MV-4-11 (cell line): Measurements from ENCODE around the gene TIMP1.

Experiments
- DNase-seq: peaks from one replicate; lab custom pipeline; 2025; lab: John Stamatoyannopoulos, UW

TIMP1 gene

GRCh38 chrX:47581731-47582647 is at the start of gene TIMP1:
TIMP1 (plus strand) TSS chrX:47582436; CDS start chrX:47583416, 980 bp downstream.
- DNase-seq: peak; percentile 89

DNA sequence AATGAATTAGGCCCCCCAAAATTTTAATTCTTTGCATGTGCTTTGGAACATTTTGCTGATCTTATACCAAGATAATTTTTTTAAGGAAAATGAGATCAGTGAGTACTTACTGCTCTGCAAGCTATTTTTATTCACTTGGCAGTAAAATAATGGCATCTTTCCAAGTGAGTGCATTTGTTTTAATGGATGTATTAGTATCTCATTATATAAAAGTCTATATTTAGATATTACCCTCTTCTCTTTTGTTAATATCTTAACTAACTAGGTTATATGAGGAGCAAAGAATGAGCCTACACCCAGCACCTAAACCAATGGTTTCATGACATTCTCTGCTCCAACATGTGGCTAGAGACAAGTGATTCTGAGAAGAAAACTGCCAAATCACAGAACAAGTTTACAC is 42.4 kb upstream of the TIMP1 start:
- no peak for DNase-seq

GRCh38 chrX:47540754-47541538 is 41.3 kb upstream of the TIMP1 start:
- peak; percentile 75 for DNase-seq

DNA sequence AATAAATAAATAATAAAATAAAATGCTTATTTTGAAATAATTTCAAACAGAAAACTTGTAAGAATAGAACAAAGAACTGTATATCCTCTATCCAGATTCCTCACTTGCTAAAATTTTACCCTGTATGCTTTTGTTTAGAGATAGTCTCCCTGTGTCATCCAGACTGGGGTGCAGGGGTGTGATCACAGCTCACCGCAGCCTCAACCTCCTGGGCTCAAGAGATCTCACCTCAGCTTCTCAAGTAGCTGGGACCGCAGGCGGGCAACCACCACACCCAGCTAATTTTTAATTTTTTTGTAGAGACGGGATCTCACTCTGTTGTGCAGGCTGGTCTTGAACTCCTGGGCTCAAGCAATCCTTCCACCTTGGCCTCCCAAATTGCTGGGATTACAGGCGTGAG is 38.7 kb upstream of the TIMP1 start:
- no peak for DNase-seq

DNA sequence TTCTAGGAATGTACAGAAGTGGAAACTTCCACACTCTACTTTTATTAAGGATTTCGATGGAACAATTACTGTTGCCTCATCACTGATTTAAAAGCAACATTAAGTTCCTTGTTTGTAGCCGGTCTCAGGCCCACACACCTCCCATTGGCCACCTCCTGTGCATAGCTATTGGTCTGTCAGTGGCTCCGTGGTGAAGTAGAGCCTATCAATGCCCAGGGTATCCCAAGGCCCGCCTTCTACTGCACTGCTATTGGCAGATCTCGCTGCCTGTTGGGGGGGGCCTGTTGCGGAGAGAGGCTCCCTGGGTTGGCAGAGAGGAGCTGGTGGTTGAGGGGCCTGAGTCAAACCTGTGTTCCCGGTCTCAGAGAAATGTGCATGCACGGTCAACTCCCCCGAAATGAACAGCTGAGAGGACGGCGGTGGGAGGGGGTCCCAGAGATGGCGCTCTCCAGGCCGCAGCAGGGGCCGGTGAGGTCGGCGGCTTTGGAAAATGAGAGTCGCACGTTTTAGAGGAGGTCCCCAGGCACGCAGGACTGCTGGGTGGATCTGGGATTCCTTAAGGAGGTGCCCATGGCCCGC is 26.1 kb upstream of the TIMP1 start:
- peak; percentile 93 for DNase-seq

GRCh38 chrX:47558436-47558835 is 23.8 kb upstream of the TIMP1 start:
- DNase-seq: no peak

GRCh38 chrX:47560179-47560933 is 21.9 kb upstream of the TIMP1 start:
- DNase-seq: no peak

- peak; percentile 97 for DNase-seq
These were observed 21.1 kb upstream of the TIMP1 start, which contains the start of gene ARAF for GRCh38 chrX:47560934-47561658. ARAF (plus strand) TSS chrX:47561205; CDS start chrX:47562968, 1,763 bp downstream.

DNA sequence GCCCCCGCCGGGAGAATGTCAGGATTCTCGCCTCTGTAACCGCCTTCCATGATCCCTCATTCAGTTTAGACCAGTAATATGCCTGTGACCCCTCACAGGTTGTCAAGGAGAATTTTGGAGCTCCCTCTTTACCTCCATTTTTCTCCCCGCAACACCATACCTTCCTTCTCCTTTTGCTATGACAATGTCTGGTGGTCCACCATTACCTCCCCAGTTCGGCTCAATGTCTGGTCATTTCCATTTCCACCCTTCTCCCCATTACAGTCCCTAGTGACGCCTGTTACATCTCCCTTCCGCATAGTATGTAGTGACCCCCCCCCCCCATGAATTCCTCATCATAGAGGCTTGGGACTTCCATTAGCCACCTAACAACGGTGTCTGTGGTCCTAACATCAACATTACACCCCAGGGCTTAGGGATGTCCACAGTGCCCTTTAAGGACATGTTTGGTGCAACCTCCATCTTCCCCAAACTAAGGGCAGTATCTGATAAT is 20.5 kb upstream of the TIMP1 start:
- no peak for DNase-seq

DNA sequence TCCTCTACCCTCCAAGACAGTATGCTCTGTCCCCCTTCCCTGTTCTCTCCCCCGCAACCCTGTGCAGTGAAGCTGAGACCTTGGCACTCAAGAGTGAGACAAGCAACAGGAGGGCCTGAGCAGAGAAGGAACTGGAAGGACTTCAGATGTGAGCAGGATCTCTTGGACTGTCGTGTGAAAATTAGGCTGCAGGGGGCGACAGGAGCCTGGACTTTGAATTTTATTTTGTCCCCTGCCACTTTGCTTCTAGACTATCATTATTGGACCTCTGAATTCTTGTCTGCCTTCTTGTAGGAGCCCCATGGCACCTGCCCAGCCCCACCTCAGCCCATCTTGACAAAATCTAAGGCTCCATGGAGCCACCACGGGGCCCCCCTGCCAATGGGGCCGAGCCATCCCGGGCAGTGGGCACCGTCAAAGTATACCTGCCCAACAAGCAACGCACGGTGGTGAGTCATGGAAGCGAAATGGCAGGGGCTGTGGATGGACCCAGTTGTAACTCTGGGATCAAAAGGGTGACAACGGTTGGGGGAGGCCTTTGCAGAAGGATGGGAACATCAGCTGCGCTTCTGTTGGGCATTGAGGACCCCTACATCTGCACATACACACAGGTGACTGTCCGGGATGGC is 19.5 kb upstream of the TIMP1 start:
- DNase-seq: peak; percentile 40

GRCh38 chrX:47563801-47564315 is 18.4 kb upstream of the TIMP1 start:
- DNase-seq: no peak

- DNase-seq: no peak
These were observed 17.7 kb upstream of the TIMP1 start for GRCh38 chrX:47564438-47565085.

GRCh38 chrX:47566841-47567240 is 15.4 kb upstream of the TIMP1 start:
- DNase-seq: no peak

GRCh38 chrX:47568656-47569295 is 13.5 kb upstream of the TIMP1 start:
- no peak for DNase-seq

GRCh38 chrX:47570794-47571193 is 11.4 kb upstream of the TIMP1 start:
- no peak for DNase-seq

DNA sequence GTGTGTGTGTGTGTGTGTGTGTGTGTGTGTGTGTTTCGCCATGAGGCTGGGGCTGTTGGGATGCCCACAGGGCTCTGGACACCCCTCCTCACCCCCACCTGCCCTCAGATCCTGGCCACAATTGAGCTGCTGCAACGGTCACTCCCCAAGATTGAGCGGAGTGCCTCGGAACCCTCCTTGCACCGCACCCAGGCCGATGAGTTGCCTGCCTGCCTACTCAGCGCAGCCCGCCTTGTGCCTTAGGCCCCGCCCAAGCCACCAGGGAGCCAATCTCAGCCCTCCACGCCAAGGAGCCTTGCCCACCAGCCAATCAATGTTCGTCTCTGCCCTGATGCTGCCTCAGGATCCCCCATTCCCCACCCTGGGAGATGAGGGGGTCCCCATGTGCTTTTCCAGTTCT is 11.0 kb upstream of the TIMP1 start:
- no peak for DNase-seq

- no peak for DNase-seq
These were observed 10.3 kb upstream of the TIMP1 start for GRCh38 chrX:47571896-47572295.

DNA sequence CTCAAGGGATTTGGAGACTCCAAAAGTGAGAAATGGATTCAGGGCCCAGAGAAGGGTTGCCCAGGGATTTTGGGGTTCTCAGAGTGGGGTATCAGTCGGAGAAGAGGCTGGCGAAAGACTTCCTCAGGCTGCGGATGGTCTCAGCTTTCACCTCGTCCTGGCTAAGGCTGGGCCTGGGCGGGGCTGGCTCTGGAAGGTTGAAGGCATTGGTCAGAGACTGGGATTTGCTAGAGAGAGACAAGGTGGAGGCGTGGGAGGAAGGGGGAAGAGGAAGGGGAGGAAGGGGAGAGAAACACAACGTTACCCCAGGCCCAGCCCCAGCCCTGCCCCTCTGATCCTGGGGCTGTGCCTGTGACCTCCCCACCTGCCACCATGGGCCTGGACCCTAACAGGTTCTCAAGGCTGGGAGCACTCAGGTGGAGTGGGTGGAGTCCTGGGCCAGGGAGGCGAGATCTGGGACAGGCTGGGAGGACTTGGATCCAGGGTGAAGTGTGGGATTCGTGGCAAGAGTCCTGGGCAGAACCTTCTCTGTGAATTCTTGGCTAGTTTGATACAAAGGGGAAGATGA is 9.4 kb upstream of the TIMP1 start:
- no peak for DNase-seq
